Measurements from ENCODE around the gene XRCC1. TPM values are rescaled to one million over a fixed set of nuclear protein-coding genes. Genes with fewer than 3 reads are reported as not detected.

The XRCC1 gene
- total RNA-seq, 1 donor from 2014 or later, result 14.6 TPM

Other genes with a start within 250 kb of the XRCC1 start
- gene CD177, start 221.8 kb downstream of the XRCC1 start, total RNA-seq, result not detected in 2 replicates
- not detected in 2 replicates for gene TEX101, start 160.6 kb downstream of the XRCC1 start, total RNA-seq
- 0.22 and 0.54 TPM in 2 replicates for gene LYPD3, start 109.9 kb downstream of the XRCC1 start, total RNA-seq
- 13.4 and 14.0 TPM in 2 replicates for gene PHLDB3, start 70.8 kb downstream of the XRCC1 start, total RNA-seq
- gene ETHE1, start 48.3 kb downstream of the XRCC1 start, total RNA-seq, result 43.7 and 50.7 TPM in 2 replicates
- gene ZNF575, start 42.3 kb downstream of the XRCC1 start, total RNA-seq, result 1.3 and 1.4 TPM in 2 replicates
- gene PINLYP, start 274 bp upstream of the XRCC1 start, total RNA-seq, result 0.30 and 0.96 TPM in 2 replicates
- 49.8 and 60.7 TPM in 2 replicates for gene IRGQ, start 20.6 kb upstream of the XRCC1 start, total RNA-seq
- gene ZNF576, start 21.1 kb upstream of the XRCC1 start, total RNA-seq, result 13.8 and 14.5 TPM in 2 replicates
- 0.23 TPM in 1 of 2 replicates, not detected in the other for gene SRRM5, start 36.6 kb upstream of the XRCC1 start, total RNA-seq
- gene ZNF428, start 44.1 kb upstream of the XRCC1 start, total RNA-seq, result 53.4 and 54.7 TPM in 2 replicates
- gene CADM4, start 64.3 kb upstream of the XRCC1 start, total RNA-seq, result 40.8 and 52.1 TPM in 2 replicates
- gene PLAUR, start 94.6 kb upstream of the XRCC1 start, total RNA-seq, result 112 and 116 TPM in 2 replicates
- gene IRGC, start 140.5 kb upstream of the XRCC1 start, total RNA-seq, result not detected in 2 replicates
- 35.0 and 37.0 TPM in 2 replicates for gene SMG9, start 179.4 kb upstream of the XRCC1 start, total RNA-seq
- 2.6 and 3.6 TPM in 2 replicates for gene KCNN4, start 205.4 kb upstream of the XRCC1 start, total RNA-seq
- not detected in 2 replicates for gene LYPD5, start 226.9 kb upstream of the XRCC1 start, total RNA-seq